HAP-1 (cell line): ENCODE measurements around the gene PALLD.
A peak's percentile ranks its signal among the peaks of the same experiment; 100 is the strongest.

Experiments
- DNase-seq, 2 experiments: peaks; one replicate each; pipeline ENCODE4 v3.0.0-alpha.2; 2016 to 2020; ENCODE audit warnings: low spot score in 2 of 2
- H3K27me3 ChIP-seq: fragments of 250-450 bp; sonication (Bioruptor Pico); 2 replicates; pipeline ENCODE4 v1.5.1; 2020; ENCODE audit warnings: low read depth, mild to moderate bottlenecking, moderate library complexity
- H3K36me3 ChIP-seq: fragments of 250-450 bp; sonication (Bioruptor Pico); replicated peaks from 2 replicates; pipeline ENCODE4 v1.5.1; 2020; ENCODE audit warnings: mild to moderate bottlenecking
- H3K4me1 ChIP-seq: fragments of 250-450 bp; sonication (Bioruptor Pico); 2 replicates; pipeline ENCODE4 v1.5.1; 2020; ENCODE audit warnings: mild to moderate bottlenecking
- H3K4me3 ChIP-seq: fragments of 250-450 bp; sonication (Bioruptor Pico); 2 replicates; pipeline ENCODE4 v1.5.1; 2020; ENCODE audit warnings: mild to moderate bottlenecking, moderate library complexity
- H3K9me3 ChIP-seq: fragments of 250-450 bp; sonication (Bioruptor Pico); 2 replicates; pipeline ENCODE4 v1.5.1; 2020; ENCODE audit warnings: mild to moderate bottlenecking, moderate library complexity
- in situ Hi-C: fragments of 300-500 bp; cut with MboI; formaldehyde crosslinking; loops from 3 replicates; pipeline ENCODE4 v1.14.3; 2020; ENCODE audit warnings: low sequenced_read_pairs, inconsistent platforms, mixed read lengths

PALLD gene

GRCh38 chr4:168655182-168655581 lies 158.3 kb downstream of the PALLD start:
- DNase-seq, result no peak
- in situ Hi-C loops, result no loop called here
- H3K4me1 ChIP-seq, result peaks cover 30% of the 10 kb centered on the region
- no peak overlapping the region for H3K4me3 ChIP-seq
- no peaks in the 10 kb centered on the region for H3K9me3 ChIP-seq
- H3K36me3 ChIP-seq, result no peaks in the 10 kb centered on the region
- no peaks in the 10 kb centered on the region for H3K27me3 ChIP-seq

DNA sequence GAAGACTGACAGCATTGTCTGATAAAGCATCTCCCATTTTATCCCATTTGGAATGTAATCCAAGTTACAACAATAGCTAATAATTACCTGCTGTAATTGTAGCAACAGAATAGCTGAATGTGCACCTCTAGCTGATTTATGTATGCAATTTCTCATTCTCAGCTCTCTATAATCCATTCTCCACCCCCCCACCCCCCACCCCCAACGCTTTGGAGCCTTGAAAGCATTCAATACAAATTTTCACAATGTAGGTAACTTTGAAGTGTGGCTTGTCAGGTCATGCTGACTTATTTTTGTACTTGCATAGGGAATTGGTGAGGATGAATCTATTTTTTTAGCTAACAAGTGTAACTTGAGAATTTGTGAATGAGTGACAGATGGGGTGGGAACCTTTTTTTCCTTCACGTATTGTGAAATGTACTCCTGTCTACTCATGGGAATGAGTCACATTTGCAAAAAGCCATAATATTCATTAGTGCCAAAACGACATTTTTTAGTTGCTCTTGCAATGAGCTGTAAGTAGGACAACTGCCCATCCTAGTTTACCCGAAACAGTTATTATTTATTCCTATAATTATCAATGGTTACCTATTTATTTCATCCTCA lies 159.3 kb downstream of the PALLD start:
- Histone ChIP-seq H3K4me3 (no peak overlapping the region), H3K9me3 (no peaks in the 10 kb centered on the region), H3K27me3 (no peaks in the 10 kb centered on the region), H3K4me1 (peaks cover 27% of the 10 kb centered on the region), H3K36me3 (no peaks in the 10 kb centered on the region)
- in situ Hi-C loops, result no loop called here
- peak in 1 of 2 experiments; percentile 43 for DNase-seq

- Histone ChIP-seq H3K4me1 (peaks cover 18% of the 10 kb centered on the region), H3K36me3 (no peaks in the 10 kb centered on the region), H3K9me3 (no peaks in the 10 kb centered on the region), H3K4me3 (no peak overlapping the region), H3K27me3 (no peaks in the 10 kb centered on the region)
- DNase-seq, result no peak
- in situ Hi-C loops, result no loop called here
Measured at GRCh38 chr4:168656946-168657473, 160.2 kb downstream of the PALLD start.

DNA sequence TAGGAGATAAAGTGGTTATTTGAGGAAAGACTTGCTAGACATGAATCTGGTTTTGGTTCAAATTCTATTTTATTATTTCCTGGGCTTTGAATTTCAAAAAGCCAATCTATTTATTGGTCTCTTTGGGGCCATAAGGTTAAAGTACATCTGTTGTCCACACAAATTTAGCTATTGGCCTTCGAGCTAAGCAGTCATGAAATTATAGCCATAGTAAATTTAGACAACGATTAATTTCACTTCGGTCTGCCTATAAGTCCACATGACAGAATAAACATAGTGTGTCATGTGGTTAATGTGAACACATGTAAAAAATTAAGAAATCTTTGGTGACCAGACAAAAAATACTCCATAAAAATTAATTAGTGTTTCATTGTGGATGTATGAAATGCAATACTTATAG lies 161.9 kb downstream of the PALLD start:
- H3K36me3 ChIP-seq, result no peaks in the 10 kb centered on the region
- no peaks in the 10 kb centered on the region for H3K9me3 ChIP-seq
- in situ Hi-C loops, result no loop called here
- peaks cover 17% of the 10 kb centered on the region for H3K4me1 ChIP-seq
- H3K27me3 ChIP-seq, result no peaks in the 10 kb centered on the region
- no peak for DNase-seq
- H3K4me3 ChIP-seq, result no peak overlapping the region

DNA sequence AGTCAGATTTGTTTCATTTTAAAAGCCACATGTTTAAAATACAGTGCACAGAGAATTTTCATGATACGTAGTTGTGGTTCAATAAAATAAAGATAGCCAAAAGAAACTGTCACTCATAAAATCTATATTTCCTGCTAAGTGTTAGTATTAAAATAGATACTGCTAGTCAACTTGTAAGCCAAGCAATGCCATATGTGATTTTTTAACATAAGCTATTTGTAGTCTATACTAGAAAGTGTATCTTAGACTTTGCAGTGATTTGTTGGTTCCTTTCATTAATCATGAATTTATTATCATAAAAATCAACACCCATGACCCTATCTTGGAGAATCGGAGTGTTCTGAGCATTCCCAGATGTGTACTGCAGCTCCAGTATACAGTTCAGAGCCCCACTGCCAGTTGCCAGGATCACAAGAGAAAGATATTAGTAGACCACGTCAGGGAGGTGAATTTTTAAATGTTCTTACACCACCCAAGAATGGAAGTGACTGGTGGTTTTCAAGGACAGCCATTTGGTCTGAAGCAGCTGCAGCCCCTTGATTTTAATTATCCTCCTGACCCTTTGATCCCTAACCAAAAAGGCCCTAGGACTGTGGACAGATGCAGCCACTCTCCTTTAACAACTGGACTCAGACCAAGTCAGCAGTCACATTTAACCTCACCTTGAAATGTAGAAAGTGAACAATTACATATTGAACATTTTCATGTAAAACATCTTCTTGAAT lies 163.1 kb downstream of the PALLD start:
- no peak for DNase-seq
- H3K27me3 ChIP-seq, result no peaks in the 10 kb centered on the region
- in situ Hi-C loops, result no loop called here

DNA sequence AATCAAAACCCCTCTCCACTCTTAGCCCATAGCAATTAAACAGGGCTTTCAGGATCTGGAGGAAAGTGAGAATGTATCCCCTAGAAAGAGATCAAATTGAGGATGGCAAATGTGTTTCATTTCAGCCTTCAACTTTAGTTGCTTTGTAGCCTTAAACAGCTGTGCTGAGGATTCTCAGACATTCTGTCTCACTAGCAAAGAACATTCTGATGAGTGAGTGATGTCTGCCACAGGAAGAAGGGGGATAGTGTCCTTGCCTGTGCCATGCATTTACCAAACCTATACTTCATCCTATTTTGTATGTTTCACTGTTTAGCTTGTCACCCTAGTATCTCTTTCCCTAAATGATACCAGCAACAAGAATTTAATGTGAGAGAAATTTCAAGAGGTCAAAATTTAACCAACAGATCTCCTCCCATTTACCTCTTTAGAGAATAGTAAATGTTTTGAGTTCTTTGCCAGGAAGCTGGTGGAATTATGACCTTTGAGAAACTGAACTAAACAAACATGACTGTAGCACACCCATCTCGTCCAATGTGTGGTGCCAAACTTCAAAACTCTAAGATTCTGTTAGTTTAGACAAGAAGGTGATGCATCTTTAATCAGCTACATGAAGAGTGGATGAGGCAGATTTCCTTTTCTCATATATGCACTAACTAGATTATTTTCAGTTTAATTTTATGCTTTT lies 165.6 kb downstream of the PALLD start:
- no peaks in the 10 kb centered on the region for H3K36me3 ChIP-seq
- in situ Hi-C loops, result no loop called here

More for the DNA sequence above, 163.1 kb downstream of the PALLD start:
- no peaks in the 10 kb centered on the region for H3K36me3 ChIP-seq
- H3K4me1 ChIP-seq, result peaks cover 16% of the 10 kb centered on the region
- no peaks in the 10 kb centered on the region for H3K9me3 ChIP-seq
- no peak overlapping the region for H3K4me3 ChIP-seq

DNA sequence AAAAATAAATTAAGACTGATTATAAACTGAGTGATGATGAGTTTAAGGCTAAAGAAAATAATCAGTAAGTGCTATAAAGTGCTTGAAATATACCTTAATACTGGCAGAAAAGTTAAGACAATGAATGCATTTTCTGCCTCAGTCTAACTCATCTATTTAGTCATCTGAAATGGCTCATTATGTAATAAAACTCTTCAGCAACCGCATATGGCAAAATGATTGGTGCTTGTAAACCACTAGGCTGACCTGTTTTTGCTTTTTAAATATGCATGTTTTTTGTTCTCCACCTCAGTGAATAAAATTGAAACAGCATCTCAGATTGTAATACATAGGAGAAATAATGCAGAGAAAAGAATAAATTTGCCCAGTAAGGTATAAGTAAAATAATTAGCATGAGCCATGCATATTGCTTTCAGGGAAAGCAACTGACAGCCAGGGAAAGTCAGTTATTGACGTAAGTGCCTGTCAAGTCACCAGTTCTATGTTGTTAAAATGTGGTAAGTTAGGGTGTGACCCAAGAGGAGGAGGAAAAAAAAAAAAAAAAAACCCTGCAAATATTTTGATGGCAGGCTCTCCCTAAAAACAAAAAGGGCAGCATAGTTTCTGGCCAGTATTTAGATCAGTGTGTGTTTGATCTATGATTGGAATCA lies 167.5 kb downstream of the PALLD start:
- H3K4me1 ChIP-seq, result no peaks in the 10 kb centered on the region

More for the DNA sequence above, 165.6 kb downstream of the PALLD start:
- Histone ChIP-seq H3K4me1 (no peaks in the 10 kb centered on the region), H3K4me3 (no peak overlapping the region), H3K9me3 (no peaks in the 10 kb centered on the region), H3K27me3 (no peaks in the 10 kb centered on the region)
- no peak for DNase-seq

GRCh38 chr4:168666531-168666930 lies 169.7 kb downstream of the PALLD start:
- in situ Hi-C loops, result no loop called here
- H3K4me3 ChIP-seq, result no peak overlapping the region
- H3K4me1 ChIP-seq, result no peaks in the 10 kb centered on the region
- H3K9me3 ChIP-seq, result no peaks in the 10 kb centered on the region
- no peaks in the 10 kb centered on the region for H3K27me3 ChIP-seq
- no peaks in the 10 kb centered on the region for H3K36me3 ChIP-seq
- DNase-seq, result no peak

More for the DNA sequence above, 167.5 kb downstream of the PALLD start:
- no peaks in the 10 kb centered on the region for H3K27me3 ChIP-seq
- in situ Hi-C loops, result no loop called here
- H3K36me3 ChIP-seq, result no peaks in the 10 kb centered on the region
- no peak for DNase-seq
- no peak overlapping the region for H3K4me3 ChIP-seq
- H3K9me3 ChIP-seq, result no peaks in the 10 kb centered on the region

- no peaks in the 10 kb centered on the region for H3K4me1 ChIP-seq
- H3K27me3 ChIP-seq, result no peaks in the 10 kb centered on the region
- H3K9me3 ChIP-seq, result no peaks in the 10 kb centered on the region
- no peak overlapping the region for H3K4me3 ChIP-seq
- in situ Hi-C loops, result no loop called here
- DNase-seq, result no peak
- H3K36me3 ChIP-seq, result no peaks in the 10 kb centered on the region
Measured at GRCh38 chr4:168667376-168667775, 170.5 kb downstream of the PALLD start.

- Histone ChIP-seq H3K27me3 (no peaks in the 10 kb centered on the region), H3K4me3 (no peak overlapping the region), H3K4me1 (no peaks in the 10 kb centered on the region), H3K36me3 (no peaks in the 10 kb centered on the region), H3K9me3 (no peaks in the 10 kb centered on the region)
- DNase-seq, result no peak
- in situ Hi-C loops, result no loop called here
Measured at GRCh38 chr4:168667921-168668320, 171.1 kb downstream of the PALLD start.

- H3K27me3 ChIP-seq, result no peaks in the 10 kb centered on the region
- H3K4me1 ChIP-seq, result no peaks in the 10 kb centered on the region
- in situ Hi-C loops, result no loop called here
- no peaks in the 10 kb centered on the region for H3K36me3 ChIP-seq
- DNase-seq, result no peak
- H3K4me3 ChIP-seq, result no peak overlapping the region
- H3K9me3 ChIP-seq, result no peaks in the 10 kb centered on the region
Measured at GRCh38 chr4:168673476-168673875, 176.6 kb downstream of the PALLD start.

- H3K27me3 ChIP-seq, result no peaks in the 10 kb centered on the region
- H3K4me1 ChIP-seq, result no peaks in the 10 kb centered on the region
- H3K36me3 ChIP-seq, result no peaks in the 10 kb centered on the region
- H3K9me3 ChIP-seq, result no peaks in the 10 kb centered on the region
- no peak overlapping the region for H3K4me3 ChIP-seq
- in situ Hi-C loops, result no loop called here
- DNase-seq, result no peak
Measured at GRCh38 chr4:168674077-168674747, 177.4 kb downstream of the PALLD start.

GRCh38 chr4:168674866-168675265 lies 178.0 kb downstream of the PALLD start:
- in situ Hi-C loops, result no loop called here
- no peaks in the 10 kb centered on the region for H3K27me3 ChIP-seq
- H3K9me3 ChIP-seq, result no peaks in the 10 kb centered on the region
- H3K4me3 ChIP-seq, result no peak overlapping the region
- DNase-seq, result no peak
- no peaks in the 10 kb centered on the region for H3K36me3 ChIP-seq
- H3K4me1 ChIP-seq, result no peaks in the 10 kb centered on the region
